Measurements from ENCODE around the gene DENND1A.
"Not testable (repeated sequence)": the region's sequence is repeated elsewhere in the genome, so short reads cannot be mapped to it uniquely, and the experiment has no call there.

DENND1A gene

DNA sequence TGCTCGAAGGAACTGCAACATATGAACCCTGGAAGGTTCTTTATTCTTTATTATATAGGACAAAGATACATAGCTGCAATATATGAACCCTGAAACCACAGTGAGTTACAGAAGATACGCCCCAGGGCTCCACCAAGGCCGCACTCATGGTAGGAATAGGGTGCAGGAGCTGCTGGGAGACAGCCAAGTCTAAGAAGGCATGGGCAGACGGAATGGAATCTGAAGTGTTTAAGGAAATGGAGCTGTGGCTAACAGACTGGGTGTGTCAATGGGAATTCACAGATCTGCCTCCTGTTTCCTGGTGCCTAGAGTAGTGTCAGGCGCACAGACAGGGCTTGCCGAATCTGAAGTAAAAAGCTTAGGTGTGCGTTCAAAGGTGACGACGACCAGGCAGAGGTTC, 286.4 kb downstream of the DENND1A start:
- no peak for DNase-seq

DNA sequence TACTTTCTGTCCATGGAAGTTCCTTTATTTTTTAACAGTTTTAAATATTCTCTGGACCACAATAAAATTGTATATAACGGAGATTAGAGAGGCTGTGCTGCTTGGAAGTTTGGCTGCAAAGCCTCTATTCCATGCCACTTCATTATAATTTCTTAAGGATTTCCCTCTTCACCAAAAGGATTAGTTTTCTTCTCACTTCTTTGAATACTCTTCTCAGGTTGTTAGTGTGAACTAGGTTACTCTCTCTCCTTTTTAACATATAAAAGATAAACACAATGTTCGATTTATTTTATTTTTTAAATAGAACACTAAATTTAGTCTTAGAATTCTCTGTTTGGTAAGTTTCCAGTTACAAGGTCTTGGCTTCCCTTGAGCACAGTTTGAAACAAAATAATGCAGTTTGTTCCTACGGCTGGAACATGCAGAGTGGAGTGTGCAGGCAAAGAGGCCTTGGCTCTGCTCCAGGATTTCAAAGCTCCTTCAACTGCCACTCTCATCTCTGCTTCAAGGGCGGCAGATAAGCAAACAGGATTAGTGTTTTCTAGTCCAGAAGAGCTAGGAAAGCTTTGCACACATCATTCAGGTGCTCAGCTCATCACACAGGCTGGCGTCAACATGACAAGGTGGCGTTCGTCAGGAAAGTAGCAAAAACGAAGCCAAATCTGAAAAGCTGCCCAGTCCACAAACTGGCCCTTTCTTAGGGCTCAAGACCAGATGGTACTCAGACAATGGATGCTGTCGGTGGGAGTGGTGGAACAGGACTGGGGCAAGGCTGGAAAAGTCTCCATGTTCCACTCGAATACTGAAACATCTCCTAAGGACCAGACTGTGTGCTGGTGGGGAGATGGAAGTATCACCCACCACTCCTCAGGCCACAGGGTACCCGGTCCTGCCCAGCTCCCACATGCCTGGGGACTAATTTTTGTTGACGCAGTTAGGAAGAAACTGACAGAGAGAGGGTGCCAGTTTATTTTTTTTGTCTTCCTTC, 287.3 kb downstream of the DENND1A start:
- DNase-seq, result peak; percentile 97 to 99

DNA sequence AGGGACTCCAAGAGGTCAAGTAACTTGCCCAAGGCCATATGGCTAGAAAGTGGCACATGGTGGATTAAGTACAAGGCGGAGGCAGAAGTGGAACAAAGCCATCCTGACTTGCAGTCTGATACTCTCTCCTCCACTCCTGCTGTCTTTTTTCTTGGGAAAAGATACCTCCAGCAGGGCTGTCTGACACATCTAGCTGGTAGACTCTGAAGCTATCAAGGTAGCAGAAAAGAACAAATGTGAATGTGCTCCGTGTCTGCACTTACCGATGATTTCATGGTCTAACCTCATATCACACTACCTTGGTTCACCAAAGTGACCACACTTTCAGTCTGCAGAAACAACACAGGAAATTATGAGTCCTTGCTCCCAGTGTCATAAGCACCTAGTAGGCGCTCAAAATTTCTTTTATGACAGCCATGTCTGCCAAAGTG, 289.1 kb downstream of the DENND1A start:
- peak; percentile 76 to 88 for DNase-seq

DNA sequence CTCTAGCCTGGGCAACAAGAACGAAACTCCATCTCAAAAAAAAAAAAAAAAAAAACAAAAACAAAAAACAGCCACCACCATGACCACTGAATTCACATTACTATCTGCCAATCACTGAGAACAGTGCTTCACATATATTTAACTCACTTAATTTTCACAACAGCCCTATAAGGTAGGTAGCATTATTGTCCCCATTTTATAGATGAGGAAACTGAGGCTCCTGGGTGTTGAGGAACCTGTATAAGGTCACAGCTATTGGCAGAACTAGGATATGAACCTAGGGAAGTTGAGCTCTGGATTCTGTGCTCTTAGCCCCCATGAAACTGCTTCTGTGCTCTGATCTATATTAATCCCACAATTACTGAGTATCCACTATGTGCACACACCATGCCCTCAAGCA, 290.2 kb downstream of the DENND1A start:
- no peak for DNase-seq

DNA sequence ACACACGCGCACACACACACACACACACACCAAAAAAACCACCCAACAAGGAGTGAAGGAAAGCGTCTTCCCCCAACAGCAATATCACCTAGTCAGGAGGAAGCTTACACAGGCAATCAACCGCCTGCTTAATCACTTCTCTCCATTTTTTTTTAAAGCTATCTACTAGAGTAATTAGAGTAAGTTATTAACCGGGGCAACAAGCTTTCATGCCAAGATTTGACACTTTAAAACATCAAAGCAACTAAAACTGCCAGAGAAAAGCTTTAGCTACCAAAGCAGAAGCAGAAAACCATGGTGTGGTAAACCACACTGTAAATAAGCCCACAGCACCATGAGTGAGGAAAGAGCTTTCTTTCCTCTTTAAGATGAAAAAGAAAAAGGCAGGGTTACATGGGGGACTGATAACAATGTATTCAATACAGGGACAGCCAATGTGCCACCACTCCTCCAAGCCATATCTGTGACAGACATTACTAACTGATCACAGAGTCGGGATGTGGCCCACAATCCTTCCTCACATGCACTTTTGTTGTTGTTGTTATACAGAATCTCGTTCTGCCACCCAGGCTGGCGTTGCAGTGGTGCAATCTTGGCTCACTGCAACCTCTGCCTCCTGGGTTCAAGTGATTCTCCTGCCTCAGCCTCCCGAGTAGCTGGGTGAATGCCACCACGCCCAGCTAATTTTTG, 291.8 kb downstream of the DENND1A start:
- DNase-seq, result no peak

DNA sequence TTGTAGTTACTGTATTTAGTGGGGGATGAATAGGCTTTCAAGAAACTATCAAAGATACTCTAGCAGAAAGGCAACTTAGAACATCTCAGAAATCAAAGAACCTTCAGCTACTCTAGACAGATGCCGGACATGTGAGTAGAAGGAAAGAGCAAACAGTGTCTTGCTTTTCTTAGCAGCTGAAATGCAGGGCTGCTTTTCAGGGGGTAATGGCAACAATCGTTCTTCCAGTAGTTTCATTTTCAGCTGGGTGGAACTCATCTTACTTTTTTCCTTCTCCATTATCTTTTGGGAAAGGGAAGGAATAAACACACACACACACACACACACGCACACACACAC, 292.4 kb downstream of the DENND1A start:
- no peak for DNase-seq

DNA sequence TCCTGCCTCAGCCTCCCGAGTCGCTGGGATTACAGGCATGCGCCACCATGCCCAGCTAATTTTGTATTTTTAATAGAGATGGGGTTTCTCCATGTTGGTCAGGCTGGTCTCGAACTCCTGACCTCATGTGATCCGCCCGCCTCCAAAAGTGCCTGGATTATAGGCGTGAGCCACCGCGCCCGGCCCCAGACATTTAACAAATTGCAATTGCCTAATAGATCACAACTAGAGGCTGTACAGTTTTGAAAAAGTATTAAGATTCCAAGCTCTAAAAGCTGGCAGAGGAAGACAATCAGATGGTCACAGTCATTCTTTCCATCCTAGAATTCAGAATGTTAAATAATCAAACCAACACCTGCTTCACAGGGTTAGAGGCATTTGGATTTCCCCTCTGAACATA, 293.1 kb downstream of the DENND1A start:
- not testable (repeated sequence) for DNase-seq

DNA sequence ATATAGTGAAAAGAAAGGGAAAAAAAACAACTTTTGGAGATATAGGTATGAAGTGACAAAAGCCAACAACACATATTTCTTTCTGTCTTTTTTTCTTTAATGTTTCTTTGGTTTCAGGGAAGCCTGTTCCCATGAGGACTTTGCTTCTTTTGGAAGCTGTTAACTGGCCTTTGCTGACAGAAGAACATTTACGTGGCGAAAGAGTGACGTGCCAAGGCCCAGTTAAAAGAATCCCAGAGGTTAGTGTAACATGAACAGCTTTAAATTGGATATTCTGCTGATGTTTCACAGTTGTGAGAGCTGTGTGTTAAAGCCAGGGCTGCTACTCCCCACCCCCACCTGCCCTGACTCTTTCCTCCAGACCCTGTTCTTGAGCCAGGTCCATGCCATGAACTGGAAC, 298.1 kb downstream of the DENND1A start:
- no peak for DNase-seq

DNA sequence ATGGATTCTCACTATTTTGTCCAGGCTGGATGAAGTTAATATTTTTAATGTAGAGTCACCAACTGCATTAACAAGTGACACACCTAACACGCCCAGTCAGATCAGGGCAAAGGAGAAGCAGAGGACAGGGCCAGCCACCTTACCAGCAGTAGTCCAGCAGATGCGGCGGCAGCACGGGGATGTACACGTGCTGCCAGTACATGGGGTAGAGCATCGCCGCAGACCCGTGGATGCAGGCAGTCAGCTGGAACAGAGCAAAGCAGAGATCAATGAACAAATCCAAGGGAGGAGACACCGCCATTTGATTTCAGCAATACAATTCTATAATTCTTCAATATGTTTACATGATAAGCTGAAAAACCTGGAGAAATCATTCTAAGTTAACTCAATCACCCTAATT, 299.7 kb downstream of the DENND1A start:
- DNase-seq, result no peak

DNA sequence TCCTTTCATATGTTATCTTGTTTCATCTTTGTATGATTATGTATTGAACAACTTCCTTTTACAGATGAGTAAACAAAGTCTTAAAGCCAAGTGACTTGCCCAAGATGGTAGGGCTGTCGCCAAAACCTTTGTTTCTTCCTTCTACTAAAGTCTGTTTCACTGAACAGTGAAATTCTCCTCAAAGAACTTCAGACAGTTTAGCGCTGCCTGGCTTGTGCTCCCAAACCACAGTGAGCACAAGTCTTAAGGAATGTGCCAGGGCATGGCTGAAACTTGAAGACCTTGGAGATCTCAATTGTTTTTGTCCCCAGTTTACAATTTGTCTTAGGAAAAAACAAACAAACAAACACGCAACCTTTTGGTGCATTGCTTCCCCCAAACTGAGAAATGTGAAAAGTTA, 300.4 kb downstream of the DENND1A start:
- no peak for DNase-seq

DNA sequence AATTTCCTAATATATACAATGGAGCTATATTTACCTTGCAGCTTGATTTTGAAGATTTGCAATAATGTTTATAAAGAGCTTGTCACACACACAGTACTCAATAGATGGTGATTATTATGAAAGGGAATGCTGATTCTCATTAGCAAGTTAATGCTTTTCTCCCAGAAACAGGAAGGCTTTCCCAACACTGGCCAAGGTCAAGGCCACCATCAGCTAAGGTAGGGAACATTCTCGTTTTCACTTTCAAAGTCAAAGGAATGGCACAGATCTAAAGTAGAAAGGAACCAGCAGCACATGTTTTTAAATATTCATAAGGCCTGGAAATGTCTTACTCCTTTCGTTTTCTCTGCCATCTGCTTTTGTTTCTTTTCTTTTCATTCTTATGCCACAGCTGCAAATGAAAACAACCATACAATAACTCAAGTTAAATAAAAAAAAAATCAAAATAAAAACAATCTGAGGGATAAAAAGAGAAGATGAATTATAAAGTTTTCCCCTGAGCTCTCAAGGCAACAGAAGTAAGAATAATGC, 307.1 kb downstream of the DENND1A start:
- no peak for DNase-seq

DNA sequence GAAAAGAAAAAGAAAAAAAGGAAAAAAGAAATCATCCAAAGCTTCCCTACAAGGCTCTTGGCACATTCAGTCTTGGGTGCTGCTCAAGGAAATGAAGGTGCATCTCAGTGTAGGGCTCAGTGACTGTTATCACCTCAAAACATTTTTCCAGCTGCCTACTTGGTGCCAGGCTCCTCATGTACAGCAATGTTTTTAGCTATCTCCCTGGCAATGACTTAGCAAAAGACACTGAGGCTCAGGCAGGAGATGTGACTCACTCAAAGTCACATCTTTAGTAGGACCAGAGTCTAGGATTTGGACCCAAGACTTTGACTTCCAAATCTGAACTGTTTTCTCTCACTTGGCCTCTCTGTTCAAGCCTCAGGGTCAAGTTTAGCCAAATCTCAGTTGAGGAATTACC, 309.7 kb downstream of the DENND1A start:
- DNase-seq, result no peak

DNA sequence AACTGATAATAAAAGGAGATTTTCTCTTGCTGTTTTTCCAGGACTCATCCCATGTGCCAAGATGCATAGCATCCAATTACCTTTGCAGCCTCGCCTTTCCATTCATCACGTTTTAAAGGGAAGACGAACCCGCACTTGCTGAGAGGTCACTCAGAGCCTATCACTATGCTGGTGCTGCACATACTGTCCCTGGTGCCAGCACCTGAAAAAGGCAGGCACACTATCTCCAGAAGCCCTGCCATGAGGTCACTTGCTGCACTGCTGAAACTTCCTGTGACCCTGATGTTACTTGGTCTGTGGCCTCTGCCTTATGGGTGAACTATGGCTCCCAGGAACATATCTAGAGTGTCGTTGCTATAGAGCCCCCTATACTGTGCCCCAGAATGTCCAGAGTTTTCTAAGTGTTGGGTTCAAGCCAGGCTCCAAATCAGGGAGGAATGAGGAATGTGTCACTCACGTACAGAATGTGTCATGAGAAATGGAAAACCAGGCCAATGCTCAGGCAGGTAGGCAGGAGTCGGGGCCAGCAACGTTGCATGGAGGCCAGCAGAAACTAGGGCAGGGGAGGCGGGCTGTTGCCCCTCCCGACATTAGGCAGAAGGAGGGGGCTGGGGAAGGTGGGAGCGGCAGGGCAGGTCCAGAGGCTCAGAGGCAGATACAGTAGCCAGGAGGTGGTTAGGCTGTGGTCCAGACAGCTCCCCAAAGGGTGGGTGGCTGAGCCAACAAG, 311.8 kb downstream of the DENND1A start:
- DNase-seq, result no peak

DNA sequence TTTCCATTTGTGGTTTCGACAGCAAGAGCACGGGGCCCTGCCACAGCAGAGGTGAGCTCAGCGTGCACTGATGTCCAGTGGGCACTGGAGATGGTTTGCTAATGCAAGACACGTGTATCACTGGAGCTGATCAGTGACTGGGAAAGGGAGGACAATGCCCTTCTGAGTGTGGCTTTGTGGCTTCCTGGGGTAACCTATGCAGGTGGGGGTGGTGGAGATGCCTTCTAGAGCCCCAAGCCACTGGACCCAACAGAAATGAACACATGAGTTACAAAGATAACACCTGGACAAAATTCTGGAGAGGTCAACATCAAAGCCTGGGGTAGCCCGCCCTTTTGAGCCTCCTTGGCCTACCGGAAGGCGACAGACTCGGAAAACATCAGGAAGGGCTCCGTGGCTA, 312.6 kb downstream of the DENND1A start:
- no peak for DNase-seq

DNA sequence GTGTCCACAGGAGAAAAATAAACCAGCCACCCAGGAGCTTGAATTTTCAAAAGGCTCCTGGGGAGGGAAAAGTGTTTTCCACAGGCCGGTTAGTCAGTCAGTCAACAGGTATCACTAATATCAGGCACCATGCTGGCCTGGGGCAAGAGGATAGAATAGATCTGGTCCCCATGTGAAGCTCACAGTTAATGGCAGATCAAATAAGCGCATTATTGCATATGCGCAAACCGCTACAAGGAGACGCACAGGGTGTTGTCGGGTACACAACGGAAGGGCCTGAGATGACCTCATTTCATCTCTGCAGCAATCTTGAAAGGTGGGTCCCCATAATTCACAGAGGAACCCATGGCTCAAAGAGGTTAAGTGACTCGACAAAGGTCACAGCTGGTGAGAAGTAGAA, 313.2 kb downstream of the DENND1A start:
- DNase-seq, result no peak

DNA sequence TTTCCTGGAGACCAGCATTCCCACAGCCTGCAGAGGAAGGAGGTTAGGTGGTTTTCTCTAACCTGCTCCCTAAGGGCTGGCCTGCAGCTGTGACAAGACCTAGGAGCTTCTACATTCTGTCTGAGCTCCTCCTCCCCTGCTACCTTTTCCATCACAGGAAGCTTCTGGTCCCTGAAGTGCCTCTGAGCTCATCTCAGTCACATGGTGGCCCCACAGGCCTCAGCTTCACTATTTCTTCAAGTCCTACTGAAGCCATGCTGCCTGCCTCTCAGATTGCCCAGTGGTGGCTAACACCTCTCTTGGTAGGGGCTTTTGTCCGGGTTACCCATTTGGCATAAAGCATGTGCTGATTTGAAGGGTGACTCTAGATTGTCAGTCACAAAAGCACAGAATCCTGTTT, 314.5 kb downstream of the DENND1A start:
- DNase-seq, result no peak

DNA sequence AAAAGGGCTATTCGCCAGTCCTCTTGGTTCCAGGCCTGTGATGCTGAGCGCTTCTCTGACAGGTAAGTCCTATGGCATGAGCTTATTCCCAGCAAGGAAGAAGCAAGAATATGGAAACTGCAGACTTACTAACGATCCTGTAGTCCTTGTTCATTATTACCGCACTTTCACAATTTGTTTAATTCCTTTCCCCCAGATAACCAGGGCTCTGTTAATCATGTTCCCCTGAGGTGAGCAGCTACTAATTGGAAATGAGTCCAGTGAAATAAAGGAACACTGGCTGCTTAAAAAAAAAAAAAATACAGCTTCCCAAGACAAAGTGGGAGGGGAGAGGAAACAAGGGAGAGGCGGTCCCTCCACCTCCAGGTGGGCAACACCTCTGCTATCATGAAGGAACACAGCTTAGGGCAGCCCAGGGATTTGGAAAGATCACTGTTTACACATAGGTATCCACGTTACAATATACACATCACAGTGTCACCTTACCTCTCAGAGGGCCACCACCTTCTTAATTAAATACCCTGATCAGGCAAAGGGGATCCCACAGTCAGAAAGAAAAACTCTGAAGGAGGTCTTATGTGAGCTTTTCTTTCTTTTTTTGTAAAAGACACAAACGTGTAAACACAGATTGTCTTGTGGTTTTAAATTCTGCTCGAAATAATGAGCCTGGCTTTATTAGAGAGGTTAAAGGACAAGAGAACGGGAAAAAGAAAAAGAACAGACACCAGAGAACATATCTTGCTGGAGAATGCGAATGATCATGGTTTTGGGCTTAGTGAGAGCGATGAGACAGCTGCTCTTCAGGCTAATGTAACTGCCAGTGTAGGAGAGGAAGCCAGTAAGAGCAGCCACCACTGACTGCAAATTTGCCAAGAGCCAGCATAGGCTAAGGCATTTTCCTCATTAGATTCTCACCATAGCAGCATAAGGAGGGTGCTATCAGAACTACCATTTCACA, 315.3 kb downstream of the DENND1A start:
- no peak for DNase-seq

DNA sequence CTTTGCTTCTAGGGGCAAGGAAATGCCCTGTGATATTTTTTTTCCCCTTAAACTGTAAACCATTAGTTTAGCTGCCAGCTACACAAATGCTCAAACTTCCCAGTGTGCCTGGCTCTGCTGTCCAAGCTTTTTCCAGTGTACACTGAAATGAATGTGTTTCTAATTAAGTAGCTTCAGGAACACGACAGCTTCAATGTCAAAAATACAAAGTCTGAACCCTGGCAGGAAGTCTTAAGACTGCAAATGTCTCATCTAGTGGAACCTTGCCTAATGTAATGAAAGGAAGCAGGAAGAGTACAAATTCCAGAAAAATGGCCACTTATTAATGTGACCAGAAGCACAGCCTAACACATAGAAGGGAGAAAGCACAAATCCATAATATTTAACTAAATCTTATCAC, 318.7 kb downstream of the DENND1A start:
- DNase-seq, result no peak

DNA sequence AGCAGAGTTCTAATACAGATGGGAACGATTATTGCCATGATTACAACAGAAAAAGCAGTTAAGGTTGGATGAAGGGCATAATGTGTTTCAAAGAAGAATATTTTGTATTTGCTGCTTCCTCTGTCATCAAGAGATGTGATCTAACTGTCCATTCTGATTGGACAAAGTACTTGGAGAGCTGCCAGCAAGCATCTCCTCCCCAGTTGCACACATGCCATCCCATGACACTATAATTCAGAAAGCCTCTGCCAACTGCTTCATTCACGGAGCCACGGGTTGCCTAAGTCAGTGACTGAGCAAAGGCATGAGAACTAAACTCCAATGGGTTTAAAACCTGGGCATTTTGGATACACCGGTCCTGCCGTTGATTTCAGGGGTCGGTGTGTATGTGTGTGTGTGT, 320.1 kb downstream of the DENND1A start:
- peak in 1 of 2 experiments; percentile 35 for DNase-seq

DNA sequence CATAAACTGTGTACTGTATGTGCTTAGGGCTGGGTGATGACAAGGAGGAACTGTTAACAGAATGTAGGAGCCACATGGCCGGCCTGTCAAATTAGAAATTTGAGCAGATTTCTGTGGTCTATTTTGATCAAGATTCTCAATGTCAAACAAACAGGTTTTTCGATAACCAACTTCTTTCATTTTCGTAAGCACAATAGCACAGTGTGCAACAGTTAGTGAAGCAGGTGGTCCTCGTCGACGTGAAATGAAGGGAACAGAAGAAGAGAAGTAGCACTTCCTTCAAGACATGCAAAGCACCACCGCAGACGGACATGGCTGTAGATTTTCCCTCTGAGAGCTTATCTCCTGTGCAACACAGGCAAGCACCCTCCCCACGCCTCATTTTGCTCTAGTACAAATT, 321.8 kb downstream of the DENND1A start:
- no peak for DNase-seq

DNA sequence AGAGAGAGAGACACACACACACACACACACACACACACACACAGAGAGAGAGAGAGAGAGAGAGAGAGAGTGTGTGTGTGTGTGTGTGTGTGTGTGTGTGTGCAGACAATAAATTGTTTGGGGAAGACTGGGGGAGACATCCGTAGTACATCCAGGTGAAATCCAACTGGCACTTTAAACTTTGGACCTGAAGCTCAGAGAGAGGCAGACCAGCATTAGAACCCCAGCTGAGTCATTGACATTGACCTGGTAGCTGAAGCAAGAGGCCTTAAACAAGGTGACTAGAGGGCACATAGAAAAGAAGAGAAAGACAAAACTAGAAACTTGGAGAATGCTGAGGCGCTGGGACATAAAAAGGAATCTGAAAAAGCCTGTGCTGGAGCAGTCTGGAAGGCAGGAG, 322.4 kb downstream of the DENND1A start:
- no peak for DNase-seq

DNA sequence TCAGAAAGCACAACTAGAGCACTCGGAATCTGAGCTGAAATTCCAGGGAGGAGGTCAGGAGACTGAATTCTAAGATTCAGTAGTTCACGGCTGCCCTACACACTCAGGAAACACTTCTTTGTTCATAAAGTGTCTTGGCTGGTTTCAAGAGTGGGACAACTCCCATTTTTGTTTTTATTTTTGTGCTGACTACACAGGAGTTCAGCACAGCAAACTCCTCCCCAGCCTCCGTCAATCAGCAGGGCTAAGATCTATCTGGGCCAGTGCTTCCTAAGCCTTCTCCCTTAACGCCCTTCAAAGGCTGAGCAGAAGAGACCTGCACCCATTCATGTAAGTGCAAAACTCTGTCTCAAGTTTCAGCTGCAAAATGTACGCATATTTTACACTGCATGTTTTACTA, 323.8 kb downstream of the DENND1A start:
- DNase-seq, result no peak

Measured in NCI-H524 (cell line).